CD4-positive, alpha-beta T cell treated with Interleukin-6 at 100 ng/mL for 8 hours (primary cell): Measurements from ENCODE around the gene OR2H1.

ENCODE experiments used
- DNase-seq: peaks from one replicate; pipeline ENCODE4 v3.0.0-alpha.2; 2020; ENCODE audit warnings: mixed read lengths, low spot score

Gene OR2H1

DNA sequence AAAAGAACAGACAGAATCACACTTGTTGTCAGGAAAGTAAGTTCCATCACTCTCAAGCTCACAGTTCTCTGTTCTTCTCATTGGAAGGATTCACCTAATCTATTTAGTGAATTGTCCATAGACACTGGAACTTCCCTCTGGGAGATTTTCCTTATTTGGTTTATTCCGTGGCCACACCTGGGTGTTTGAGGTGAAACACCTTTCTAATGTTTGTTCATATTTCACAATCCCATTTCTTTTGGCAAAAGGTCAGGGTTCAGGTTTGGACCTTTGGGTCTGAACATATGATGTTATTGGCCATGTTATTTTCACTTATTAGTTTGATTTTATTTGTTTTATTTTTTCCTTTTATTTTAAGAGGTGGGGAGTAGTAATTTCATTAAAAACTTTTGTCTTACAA lies 26.8 kb downstream of the OR2H1 start:
- DNase-seq = no peak

DNA sequence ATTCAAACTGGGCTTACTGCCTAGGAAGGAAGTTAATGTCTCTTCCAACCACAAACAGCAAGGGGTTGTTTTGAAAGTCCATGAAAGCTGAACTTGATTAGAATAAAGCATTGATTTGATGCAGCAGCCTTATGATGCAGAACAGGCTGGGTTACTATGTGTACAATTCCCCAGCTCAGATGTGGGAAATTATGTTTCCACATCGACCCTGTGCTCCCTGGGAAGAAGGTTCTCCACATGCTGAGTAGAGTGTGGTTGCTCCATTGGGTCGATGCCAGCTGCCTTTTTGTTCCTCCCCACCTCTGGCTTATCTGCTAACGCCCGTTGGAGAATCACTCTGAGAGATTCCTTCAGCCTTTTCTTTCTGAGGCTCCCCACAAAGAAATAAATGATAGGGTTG lies 29.6 kb downstream of the OR2H1 start:
- DNase-seq = no peak

DNA sequence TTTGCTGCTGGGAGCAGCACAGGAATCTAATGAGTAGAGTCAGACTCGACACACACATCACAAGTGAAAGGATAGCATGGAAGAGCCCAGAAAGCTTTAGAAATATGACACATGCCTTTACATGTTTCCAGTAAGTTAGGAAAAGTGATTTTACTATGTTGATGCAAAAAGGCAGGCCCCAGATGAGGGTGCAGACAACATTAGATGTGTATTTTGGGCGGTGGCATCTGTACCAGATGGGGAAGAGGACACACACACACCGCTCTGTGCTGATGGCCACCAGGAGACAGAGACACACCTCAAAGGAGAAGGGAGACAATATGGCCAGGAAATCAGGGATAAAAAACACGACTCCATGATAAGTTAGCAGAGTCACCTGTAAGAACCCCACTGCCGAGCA lies 30.2 kb downstream of the OR2H1 start:
- DNase-seq = no peak

DNA sequence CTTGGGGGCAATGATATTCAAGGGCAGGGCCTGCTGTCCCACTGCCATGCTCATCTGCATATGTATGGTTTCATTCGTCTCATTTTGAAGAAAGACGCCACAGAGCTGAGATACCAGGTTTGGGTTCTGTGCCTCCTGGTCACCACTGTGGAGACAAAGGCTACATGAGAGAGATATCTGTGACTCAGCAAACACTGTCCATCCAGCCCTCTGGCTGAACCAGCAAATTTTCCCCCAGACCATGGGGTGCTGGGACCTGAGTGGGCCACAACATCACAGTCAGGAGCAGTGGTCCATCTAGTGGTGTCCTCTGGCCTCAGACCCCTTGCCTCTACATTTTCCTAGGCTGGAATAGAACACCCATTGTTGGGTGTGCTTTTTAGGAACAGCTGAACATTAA lies 30.7 kb downstream of the OR2H1 start, which contains the start of gene MAS1L:
TSS of gene MAS1L (minus strand) at position 297 of the 400 bp plus-strand sequence. CDS start at position 243, 54 bp downstream.
- no peak for DNase-seq

DNA sequence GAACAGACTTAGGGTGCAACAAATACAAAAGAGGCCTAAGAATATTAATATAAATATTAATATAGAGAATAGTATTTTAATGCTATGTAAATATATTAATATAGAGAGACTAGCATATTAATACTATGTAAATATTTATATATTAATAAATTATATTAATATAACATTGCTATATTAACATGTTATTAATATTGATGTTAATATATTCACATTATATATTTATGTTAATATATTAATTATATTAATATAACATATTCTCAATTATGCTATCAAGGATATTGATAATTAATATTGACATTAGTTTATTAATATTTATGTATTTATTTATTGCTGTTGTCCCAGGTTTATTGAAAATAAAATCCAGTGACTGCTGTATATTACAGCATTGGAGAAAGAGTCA lies 31.9 kb downstream of the OR2H1 start:
- no peak for DNase-seq

DNA sequence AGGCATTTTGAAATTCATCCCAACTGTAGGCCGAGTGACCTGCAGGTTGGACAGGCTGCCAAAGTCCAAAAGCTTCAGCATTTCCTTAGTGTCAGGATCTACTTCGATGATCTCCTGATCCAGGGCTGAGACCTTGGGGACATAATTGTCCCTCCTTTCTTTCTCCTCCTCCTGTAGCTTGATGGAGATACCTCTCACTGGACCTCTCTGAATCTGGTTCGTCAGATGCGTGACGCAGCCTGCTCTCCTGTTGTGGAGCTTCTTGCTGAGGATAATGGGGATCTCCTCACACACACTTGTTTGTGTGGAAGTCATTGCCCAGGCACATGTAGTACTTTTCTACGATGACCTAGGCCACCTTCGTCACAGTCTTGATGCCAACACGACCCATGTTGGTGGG lies 32.3 kb downstream of the OR2H1 start:
- no peak for DNase-seq

DNA sequence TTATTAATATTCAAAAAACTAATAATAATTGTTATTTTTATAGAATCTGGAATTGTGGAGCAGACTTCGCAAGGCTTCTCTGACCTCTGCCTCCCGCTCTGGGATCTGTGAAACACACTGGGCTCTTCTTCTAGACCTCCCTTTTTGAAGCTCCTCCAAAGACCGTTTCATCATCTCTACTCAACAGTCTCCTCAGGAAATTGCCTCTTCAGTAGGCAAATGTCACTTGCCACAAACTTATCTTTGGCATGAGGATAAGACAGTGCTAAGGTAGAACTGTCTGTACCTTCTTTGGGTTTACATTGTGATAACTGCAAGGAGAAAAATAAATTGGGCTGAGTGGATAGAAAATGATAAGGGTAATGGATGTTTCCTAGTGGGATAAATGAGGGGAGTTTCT lies 33.1 kb downstream of the OR2H1 start:
- no peak for DNase-seq

DNA sequence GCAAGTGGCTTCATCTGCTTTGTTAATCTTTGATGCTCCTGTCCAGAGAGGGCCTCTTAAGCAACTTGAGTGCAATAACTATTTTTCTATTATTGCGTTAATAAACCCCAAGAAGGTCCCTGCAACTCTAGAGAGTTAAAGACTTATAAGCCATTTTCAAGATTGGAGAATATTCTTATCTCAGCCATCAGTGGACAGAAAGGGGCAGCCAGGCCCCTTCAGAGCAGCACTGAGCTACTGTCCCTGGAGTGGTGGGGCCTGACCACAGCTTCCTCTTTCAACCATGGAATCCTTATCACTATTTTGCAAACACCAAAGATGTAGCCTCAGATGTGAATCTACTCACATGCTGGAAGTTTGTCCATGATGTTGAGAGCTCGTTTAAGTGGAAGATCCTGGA lies 33.6 kb downstream of the OR2H1 start:
- DNase-seq = no peak

DNA sequence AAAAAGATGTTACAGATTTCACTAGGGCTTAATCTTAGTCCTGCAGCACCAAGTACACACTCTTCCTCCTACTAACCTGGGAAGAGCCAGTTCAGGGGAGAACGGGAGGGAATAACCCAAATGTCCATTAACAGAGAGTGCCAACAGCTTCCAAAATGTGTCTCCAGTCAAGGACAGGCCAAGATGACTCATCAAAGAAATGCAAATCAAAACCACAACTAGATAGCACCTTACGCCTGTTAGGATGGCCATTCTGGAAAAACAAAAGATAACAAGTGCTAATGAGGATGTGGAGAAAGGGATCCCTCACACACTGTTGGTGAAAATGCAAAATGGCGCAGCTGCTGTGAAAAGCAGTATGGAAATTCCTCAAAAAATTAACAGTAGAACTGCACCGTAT lies 34.6 kb downstream of the OR2H1 start:
- DNase-seq = no peak

DNA sequence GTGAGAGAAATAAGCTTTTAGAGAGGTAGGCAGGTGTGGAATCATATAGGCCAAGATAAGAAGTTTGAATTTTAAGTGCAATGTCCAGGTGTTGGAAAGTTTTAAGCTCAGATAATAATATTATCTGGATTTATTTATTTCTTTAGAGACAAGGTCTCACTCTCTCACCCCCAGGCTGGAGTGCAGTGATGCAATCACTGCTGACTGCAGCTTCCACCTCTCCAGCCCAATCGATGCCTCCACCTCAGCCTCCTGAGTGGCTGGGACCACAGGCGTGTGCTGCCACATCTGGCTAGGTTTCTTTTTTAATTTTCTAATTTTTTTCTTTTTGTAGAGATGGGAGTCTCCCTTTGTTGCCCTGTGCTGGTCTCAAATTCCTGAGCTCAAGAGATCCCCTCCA lies 36.3 kb downstream of the OR2H1 start:
- DNase-seq = no peak

DNA sequence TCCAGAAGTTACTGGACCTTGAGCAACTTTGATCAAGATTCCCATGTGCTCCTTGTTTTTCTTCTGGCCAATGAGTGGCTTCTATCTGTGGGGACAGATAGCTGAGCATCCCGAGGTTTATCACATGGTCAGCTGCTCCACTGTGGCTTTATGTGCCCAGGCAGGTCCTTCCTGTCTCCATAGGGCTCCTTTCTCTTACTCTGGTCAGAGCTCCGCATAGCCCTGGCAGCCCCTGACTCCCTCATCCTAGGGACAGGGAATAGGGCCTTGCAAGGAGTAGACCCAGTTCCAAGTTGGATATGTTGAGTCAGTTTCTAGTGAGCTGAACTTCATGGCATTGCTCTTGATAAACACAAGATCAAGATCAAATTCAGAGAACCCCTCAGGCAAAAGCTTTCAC lies 37.2 kb downstream of the OR2H1 start:
- DNase-seq = no peak

DNA sequence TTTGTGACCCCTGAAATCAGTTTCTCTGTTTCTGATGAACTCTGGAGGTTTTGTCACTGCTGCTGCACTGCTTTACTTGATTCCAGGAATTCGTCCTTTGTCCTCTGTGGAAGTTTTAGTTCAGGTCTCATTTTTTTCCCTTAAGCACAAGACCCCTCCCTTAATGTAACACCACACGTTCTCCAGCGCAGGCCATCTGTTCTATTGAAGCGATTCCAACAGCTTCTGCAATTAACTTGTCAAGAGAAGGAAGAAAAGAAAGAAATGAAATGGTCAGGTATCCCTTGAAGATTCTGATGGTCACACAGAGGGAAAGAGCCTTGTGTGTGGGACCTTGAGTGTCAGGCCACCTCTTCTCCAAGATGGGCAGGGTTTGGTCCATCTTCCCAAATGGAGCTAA lies 38.6 kb downstream of the OR2H1 start:
- no peak for DNase-seq

DNA sequence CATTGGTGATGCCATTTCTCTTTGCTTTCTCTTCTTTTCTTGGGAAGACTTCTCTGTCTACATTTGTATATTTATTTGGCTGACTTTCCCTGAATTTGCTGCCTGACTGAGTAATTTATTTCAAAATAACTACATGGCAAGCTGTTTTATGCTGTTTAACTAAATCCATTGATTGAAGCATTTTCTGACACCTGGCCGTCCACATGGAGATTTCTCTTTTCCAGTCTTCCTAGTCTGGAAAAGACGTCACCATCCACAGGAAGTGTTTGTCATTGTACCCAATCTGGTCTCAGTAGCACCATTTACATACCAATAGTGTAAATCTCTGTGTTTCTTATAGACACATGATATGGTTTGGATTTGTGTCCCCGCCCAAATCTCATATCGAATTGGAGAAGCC lies 40.0 kb downstream of the OR2H1 start:
- DNase-seq = no peak

DNA sequence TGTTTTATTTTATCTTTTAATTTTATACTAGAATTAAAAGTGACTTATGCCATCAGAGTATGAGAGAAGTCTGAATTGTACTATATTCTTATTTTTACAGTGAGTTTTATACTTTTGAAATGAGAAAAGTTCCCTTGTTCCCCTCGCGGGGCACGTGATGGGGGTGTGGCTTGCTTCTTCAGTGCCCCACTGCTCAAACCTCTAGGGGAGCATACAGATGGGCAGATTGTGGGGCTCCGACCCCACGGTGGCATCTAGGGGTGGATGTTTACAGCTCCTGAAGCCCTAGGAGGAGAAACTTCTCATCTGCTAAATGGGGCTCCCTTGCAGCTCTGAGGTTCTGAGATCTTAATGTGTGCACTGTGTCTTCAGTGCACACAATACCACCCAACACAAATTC lies 42.7 kb downstream of the OR2H1 start:
- no peak for DNase-seq

DNA sequence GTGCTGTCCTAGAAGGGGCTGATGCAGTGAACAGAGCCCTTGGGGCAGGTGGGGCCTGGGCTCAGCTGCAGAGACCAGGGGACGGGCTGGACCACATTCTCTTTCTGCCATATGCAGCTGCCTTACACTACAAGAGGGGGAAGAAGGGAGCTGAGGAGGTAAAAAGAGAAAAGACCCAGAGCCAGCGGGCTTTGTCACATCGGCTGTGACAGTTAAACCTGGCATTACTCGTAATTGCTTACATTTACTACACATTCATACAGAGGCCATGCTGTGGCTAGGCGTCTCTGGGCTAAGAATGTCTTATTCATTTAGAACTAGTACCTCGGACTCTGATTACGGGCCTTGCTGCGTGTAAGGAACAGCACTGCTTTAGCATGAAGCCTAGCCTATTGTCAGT lies 43.6 kb downstream of the OR2H1 start:
- DNase-seq = no peak

DNA sequence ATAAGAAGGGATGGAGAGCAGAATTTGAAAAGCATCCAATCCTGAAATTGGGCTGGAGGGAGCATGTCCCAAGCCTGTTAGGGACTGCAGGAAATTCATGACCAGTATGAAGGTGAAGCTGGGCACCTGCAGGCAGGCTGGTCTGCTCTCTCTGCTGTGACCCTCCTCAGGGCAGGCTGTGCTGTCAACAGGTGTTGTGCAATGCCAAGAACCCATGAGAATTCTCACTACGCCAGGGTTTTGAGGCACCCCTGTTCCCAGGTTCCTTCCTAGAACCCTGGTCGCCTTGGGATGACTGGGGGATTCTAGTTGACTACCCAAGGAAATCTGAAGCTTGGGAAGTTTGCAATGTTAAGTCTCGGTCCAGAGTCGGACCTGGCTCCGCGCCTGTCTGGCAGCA lies 44.2 kb downstream of the OR2H1 start:
- DNase-seq = no peak

DNA sequence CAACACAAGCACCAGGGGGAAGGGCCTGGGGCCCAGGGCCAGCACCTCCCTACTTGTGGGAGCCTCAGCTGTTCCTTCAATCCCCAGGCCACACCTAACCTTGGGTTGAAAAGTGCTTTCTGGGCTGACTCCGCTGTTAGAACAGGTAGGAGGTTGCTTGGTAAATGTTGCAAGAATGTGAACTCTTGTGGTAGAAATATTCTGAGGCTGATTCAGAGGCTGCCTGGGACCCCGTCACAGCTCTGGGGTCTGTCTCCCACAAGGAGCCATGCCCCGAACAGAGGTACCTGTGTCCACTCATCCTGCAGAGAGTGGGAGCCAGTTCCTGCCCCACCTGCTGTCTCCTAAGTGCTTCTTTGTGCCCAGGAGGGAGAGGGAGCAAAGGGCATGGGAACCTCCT lies 45.2 kb downstream of the OR2H1 start:
- no peak for DNase-seq

DNA sequence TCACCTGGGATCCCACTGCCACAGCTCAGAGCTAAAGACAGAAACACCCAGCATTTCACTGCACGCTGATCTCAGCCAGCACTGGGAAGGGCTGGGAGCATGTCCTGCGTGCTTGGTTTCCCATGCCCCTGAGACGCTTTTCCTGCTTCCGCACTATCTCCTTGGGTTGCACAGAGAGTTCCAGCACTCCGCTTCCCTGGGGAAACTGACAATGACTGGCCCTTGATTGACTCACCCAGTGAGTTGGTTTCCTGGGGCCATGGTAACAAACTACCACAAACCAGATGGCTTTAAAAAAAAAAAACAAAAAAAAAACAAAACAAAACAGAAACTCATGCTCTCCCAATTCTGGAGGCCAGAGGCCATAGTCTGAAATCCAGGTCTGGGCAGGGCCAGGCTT lies 45.6 kb downstream of the OR2H1 start:
- no peak for DNase-seq

DNA sequence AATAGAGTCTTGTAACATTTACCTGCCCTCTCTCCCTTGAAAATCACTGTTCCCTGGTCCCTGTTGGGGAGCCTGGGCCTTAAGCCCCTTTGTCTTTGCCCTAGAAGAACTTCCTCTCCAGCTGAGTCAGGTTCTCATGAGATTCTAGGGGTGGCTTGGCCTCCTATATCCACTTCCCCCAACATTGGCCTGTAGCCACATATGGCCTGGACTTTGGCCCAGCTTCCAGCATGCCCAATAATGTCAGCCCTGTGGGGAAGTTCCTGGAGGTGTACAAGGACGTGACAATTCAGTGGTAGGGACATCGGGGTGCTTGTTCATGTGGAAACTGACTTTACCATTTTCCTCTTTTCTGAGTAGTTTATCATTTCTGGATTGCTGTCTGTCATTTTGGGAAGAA lies 48.0 kb downstream of the OR2H1 start:
- DNase-seq = no peak

DNA sequence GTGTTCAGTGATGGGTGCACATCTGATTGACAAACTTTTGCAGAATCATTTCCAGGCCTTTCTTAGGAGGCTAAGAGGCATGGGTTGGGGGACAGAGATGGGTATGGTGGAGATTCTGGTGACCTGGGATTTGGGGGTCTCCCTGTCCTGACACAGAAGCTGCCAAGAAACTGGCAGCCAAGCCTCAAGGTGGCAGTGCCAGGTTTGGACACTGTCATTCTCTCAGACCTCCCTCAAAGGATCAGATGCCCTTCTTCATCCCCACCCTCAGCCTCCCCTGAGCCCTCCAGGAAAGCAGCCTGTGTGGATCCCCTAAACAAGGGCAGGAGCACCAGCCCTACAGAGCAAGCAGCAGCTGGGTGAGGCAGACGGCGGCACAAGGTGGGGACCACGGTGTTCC lies 48.9 kb downstream of the OR2H1 start:
- no peak for DNase-seq

DNA sequence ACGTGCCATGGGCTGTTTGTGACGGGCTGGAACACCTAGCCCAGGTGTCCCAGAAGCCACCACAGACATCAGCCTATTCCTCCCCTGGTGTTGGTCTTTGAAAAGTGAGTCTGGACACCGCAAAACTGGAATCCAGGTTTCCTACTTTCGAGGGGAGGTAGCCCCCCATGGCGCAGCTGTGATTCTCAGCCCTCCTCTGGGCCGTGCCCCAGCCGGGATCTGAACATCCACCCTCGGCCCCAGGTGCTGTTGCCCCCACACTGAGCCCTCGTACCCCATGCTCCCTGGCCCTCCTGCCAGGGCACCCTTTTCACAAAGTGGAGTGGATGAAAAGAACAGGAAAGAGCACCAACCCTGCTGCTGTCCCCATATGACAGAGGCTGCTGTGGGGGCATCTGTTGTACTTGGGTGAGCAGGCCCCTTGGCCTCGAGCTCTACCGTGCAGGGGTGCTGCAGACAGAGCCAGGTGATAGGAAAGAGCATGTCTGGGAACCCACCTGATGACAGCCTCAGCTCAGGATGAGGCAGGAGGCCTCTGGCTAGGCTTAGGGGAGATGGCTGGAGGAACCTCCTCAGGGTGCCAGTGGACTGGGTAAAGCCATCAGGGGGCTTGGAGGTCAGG lies 49.6 kb downstream of the OR2H1 start:
- DNase-seq = no peak

DNA sequence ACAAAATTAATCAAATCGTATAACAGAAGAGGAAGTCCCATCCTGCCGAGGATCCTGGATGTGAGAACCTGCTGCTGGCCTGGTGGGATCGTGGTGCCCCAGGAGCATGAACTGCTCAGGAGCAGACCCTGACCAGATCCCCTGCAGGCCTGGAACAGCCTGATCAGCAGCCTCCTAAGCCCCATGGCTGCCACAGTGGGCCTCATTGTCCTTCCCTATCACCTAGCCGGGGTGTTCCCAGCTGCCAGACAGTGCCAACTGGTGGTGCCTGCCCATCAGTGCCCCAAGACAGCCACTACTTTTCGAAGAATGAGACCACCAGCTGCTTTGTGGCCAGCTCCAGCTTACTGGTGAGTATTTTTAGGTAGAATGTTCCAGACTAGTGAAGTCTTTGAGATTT lies 50.4 kb downstream of the OR2H1 start:
- DNase-seq = no peak

DNA sequence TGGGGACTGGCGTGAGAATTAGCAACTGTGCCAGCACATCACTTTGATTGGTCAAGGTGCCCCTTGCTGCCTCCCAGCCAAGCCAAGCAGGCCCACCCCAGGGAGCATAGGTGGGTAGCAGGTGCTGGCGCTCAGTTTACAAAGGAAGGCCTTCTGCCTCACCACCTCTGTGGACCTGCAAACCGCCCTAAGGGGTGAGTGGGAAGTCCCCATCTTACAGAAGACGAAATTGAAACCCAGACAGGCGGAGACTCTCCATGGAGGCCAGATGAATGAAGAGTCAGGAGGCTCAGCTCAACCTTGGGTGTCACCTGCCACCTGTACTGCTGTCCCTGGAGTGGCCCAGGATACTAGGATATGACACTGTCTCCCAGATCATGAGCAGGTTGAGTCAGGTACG lies 52.3 kb downstream of the OR2H1 start:
- DNase-seq = no peak

DNA sequence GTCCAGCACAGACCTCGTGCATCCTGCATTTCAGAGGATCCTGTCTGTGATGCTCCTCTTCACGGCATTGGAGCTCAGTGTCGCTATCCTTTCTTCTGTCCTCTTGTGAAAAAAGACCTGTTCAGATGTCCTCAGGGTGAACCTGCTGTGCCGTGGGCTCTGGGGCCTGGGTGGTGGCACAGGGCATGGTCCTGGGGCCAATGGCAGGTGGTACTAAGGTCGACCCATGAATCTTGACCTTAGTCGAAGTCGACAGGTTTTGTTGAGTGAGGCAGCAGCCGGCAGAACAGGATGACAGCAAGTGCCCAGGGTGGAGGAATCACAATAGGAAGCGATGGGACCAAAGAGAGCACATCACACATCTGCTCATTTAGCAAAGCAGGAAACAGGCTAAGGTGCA lies 52.8 kb downstream of the OR2H1 start:
- DNase-seq = no peak

DNA sequence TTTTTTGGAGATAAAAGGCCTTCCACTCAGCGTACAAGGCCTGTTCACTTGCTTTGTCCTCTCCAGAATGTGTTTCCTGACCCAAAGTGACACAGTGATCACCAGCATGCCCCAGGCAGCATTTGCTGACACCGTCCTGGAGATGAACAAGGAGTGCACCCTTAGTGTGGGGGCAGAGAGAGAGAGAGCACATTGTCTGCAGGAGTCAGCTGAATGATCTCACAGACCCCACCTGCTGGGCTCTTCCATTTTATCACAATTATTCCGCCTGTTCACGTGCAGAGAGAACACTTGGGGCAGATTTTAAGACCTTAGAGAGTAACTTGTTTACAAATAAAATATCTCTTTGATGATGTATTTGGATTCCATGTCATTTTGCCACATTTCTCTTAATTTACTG lies 53.2 kb downstream of the OR2H1 start:
- DNase-seq = no peak
